Endothelial cell of umbilical vein (primary cell): Measurements from ENCODE around the gene CNTNAP2. TPM values are rescaled to one million over a fixed set of nuclear protein-coding genes. Genes with fewer than 3 reads are reported as not detected.

Source experiments
- BruUV-seq: library from RNA; stranded (reverse); fragments of 400-500 nt; replicated peaks from 2 replicates; lab custom pipeline; 2021; lab: Mats Ljungman, UMichigan
- CTCF ChIA-PET: fragments of 300-600, 350-600 bp; sonication (Branson Sonifier 250); formaldehyde crosslinking; loops from one replicate; lab custom pipeline; 2021; ENCODE audit warnings: antibody characterized with exemption, inconsistent platforms; lab: Charles Lee
- POLR2A ChIA-PET: fragments of 300-600, 350-600 bp; sonication (Branson Sonifier 250); formaldehyde crosslinking; loops from one replicate; lab custom pipeline; 2021; ENCODE audit warnings: antibody characterized with exemption, inconsistent platforms; lab: Charles Lee
- DNase-seq: peaks from one replicate; pipeline ENCODE4 v3.0.0-alpha.2; 2011; ENCODE audit warnings: low read depth, low spot score
- FAIRE-seq: peaks from 2 replicates; lab custom pipeline; 2011; peaks lifted over from hg19 to GRCh38; lab: Jason Lieb, UNC
- H2AFZ ChIP-seq: 2 replicates; pipeline ENCODE4 v1.6.0; 2012; ENCODE audit warnings: low read depth, low read length, control low read depth, inconsistent platforms
- H3K27ac ChIP-seq: 2 replicates; pipeline ENCODE4 v1.5.1; 2011; ENCODE audit warnings: low read depth, mild to moderate bottlenecking, control low read depth, low read length, moderate library complexity; ENCODE audit not compliant: insufficient read depth
- H3K27me3 ChIP-seq, 2 experiments: 2 replicates each; pipeline versions ENCODE4 v1.6.0 to v1.6.1; 2011; ENCODE audit warnings: low read length in 2 of 2, mixed read lengths in 1 of 2; ENCODE audit not compliant: control insufficient read depth in 2 of 2, insufficient read depth in 2 of 2
- H3K36me3 ChIP-seq, 2 experiments: 2 replicates in 1 of 2; 3 replicates in 1 of 2; pipeline ENCODE4 v1.5.1; 2011; ENCODE audit warnings: low read length in 2 of 2, mild to moderate bottlenecking in 1 of 2, moderate library complexity in 1 of 2; ENCODE audit not compliant: control insufficient read depth in 2 of 2, insufficient read depth in 2 of 2; ENCODE audit errors: extremely low read depth in 1 of 2
- H3K4me1 ChIP-seq: 3 replicates; pipeline ENCODE4 v1.5.1; 2011; ENCODE audit warnings: mild to moderate bottlenecking, low read length; ENCODE audit not compliant: control insufficient read depth, insufficient read depth; ENCODE audit errors: extremely low read depth
- H3K4me2 ChIP-seq: 2 replicates; pipeline ENCODE4 v1.6.1; 2011; ENCODE audit warnings: low read length, control low read depth, mixed read lengths; ENCODE audit not compliant: insufficient read depth
- H3K4me3 ChIP-seq, 3 experiments: fragments of 200-600 bp in 1 of 3; sonication (generic), shearing (Covaris generic) in 1 of 3; replicated peaks in 1 of 3; 2 replicates each; pipeline ENCODE4 v1.5.1; 2011 to 2016; ENCODE audit warnings: control low read depth in 3 of 3, low read length in 3 of 3, mild to moderate bottlenecking in 2 of 3, inconsistent platforms in 1 of 3, low read depth in 1 of 3, moderate library complexity in 1 of 3; ENCODE audit not compliant: insufficient read depth in 1 of 3
- H3K79me2 ChIP-seq: 2 replicates; pipeline ENCODE4 v1.6.0; 2012; ENCODE audit warnings: low read length, inconsistent platforms; ENCODE audit not compliant: control insufficient read depth, insufficient read depth
- H3K9ac ChIP-seq: replicated peaks from 2 replicates; pipeline ENCODE3; 2011; ENCODE audit warnings: low read length, control low read depth; ENCODE audit not compliant: insufficient read depth; ENCODE audit errors: extremely low read depth
- H3K9me1 ChIP-seq: replicated peaks from 3 replicates; pipeline ENCODE4 v1.6.0; 2011; ENCODE audit warnings: mild to moderate bottlenecking, low read length; ENCODE audit not compliant: control insufficient read depth, insufficient read depth; ENCODE audit errors: extremely low read depth
- H3K9me3 ChIP-seq: replicated peaks from 2 replicates; pipeline ENCODE4 v1.5.1; 2012; ENCODE audit warnings: low read length, inconsistent platforms; ENCODE audit not compliant: control insufficient read depth, insufficient read depth
- H4K20me1 ChIP-seq: replicated peaks from 2 replicates; pipeline ENCODE3; 2011; ENCODE audit warnings: mild to moderate bottlenecking, low read length; ENCODE audit not compliant: control insufficient read depth, insufficient read depth; ENCODE audit errors: extremely low read depth
- EZH2 ChIP-seq: IDR thresholded peaks from 2 replicates; pipeline ENCODE4 v1.6.1; 2012; ENCODE audit warnings: borderline replicate concordance, low read depth, mild to moderate bottlenecking, moderate library complexity, low read length, inconsistent platforms; ENCODE audit not compliant: severe bottlenecking
- JUN ChIP-seq: IDR thresholded peaks from 2 replicates; pipeline ENCODE4 v1.6.1; 2011; ENCODE audit warnings: borderline replicate concordance, low read depth; ENCODE audit not compliant: insufficient read length, insufficient read depth
- MAX ChIP-seq: IDR thresholded peaks from 2 replicates; pipeline ENCODE4 v1.6.1; 2011; ENCODE audit not compliant: insufficient read depth, insufficient read length
- MYC ChIP-seq: IDR thresholded peaks from one replicate; pipeline ENCODE4 v1.6.1; 2011; ENCODE audit warnings: mild to moderate bottlenecking, low read depth, low read length
- POLR2A ChIP-seq: IDR thresholded peaks from 2 replicates; pipeline ENCODE4 v1.6.1; 2012; ENCODE audit warnings: low read depth, mild to moderate bottlenecking, control low read depth, low read length
- POLR2AphosphoS5 ChIP-seq: IDR thresholded peaks from 2 replicates; pipeline ENCODE4 v1.6.1; 2012; ENCODE audit warnings: low read depth, mild to moderate bottlenecking, control low read depth, low read length, moderate library complexity; ENCODE audit not compliant: insufficient read depth
- dilution Hi-C: fragments of 300-500 bp; cut with MboI; formaldehyde crosslinking; loops from one replicate; pipeline ENCODE4 v1.15.0; 2019; ENCODE audit warnings: low sequenced_read_pairs; ENCODE audit not compliant: extremely low pct_ligation_motif_present
- intact Hi-C: fragments of 100-400 bp; cut with micrococcal nuclease; formaldehyde crosslinking; loops from one replicate; pipeline ENCODE4 v1.10.0; 2022
- polyA plus RNA-seq, 4 experiments: library from polyadenylated mRNA; depleted of rRNA in 3 of 4; stranded (reverse) in 3 of 4; unstranded in 1 of 4; fragments of >200 nt; gene quantifications; 2 replicates each; pipeline versions ENCODE4 v1.2.1 to v1.2.3, GENCODE V29; 2011 to 2012; ENCODE audit warnings: missing spikeins in 1 of 4
- total RNA-seq: library from RNA; stranded (reverse); gene quantifications from 2 replicates; pipeline ENCODE4 v1.2.3, GENCODE V29; 2021
- TF ChIP-seq, protein P1 (sequence below), 2 donors: IDR thresholded peaks; 1 replicate in 1 of 2; 2 replicates in 1 of 2; pipeline ENCODE4 v1.5.1; 2011; ENCODE audit warnings: low read length in 2 of 2, mild to moderate bottlenecking in 2 of 2, moderate library complexity in 2 of 2, control low read depth in 1 of 2, inconsistent platforms in 1 of 2, low read depth in 1 of 2; ENCODE audit not compliant: insufficient read depth in 1 of 2; ENCODE audit errors: extremely low read depth in 1 of 2

Gene CNTNAP2
- total and polyA plus RNA-seq, 2 donors (not counting 3 experiments of a cell fraction or from before 2014, with no cell fraction given): not detected

DNA sequence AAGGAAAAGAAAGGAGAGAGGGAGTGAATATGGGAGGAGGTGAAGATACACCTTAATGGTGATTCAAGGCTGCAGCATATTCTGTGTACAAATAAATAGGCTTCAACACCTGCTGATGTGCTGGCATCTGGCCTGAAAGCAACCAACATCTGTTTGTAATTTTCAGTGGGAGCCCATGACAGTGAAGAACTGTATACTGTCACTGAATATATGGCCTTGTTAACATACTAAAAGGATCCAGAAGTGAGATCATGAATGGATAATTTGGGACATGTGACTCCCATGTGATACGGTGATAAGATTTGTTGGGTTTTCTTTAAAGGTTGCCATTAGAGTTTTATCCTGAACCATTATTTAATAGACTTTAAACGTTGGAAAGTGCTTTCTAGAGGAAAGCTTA, 459.3 kb downstream of the CNTNAP2 start:
- H3K4me1 ChIP-seq: no peaks in the 10 kb centered on the region
- no TSS peak for BruUV-seq
- H3K79me2 ChIP-seq: no peaks in the 10 kb centered on the region
- H3K9me3 ChIP-seq: peaks cover 3% of the 10 kb centered on the region
- ChIA-PET POLR2A (no interaction called here), CTCF (no interaction called here)
- H4K20me1 ChIP-seq: no peaks in the 10 kb centered on the region
- H3K27ac ChIP-seq: no peak overlapping the region
- DNase-seq (no peak), FAIRE-seq (no peak)
- dilution Hi-C loops (no loop called here), intact Hi-C loops (no loop called here)
- H3K27me3 ChIP-seq: no peaks in the 10 kb centered on the region
- H3K4me3 ChIP-seq: no peak overlapping the region
- no peaks in the 10 kb centered on the region for H3K36me3 ChIP-seq
- H2AFZ ChIP-seq: no peak overlapping the region
- no peak for TF ChIP-seq POLR2A
- no peak for TF ChIP-seq EZH2
- TF ChIP-seq MAX: no peak
- no peak for TF ChIP-seq POLR2AphosphoS5
- no peaks in the 10 kb centered on the region for H3K9me1 ChIP-seq
- no peak overlapping the region for H3K4me2 ChIP-seq
- H3K9ac ChIP-seq: no peak overlapping the region

DNA sequence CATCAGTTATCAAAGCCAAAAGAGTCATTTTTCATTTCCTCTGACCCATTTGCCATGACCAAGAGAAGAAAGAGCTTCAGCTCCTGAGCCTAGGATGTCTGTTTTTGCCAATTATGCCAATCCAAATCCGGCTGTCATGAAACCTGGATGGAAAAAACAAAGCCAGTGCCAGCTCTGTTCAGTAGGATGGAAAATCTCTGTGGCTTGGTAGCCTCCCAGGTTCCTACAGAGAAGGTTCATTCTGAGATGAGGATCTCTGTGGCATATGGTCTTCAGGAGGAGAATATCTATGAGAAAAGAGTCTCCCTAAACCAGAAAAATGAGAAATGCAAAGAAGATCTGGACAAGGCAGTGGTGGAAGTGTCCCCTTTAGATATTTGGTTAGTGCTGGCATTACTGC, 475.4 kb downstream of the CNTNAP2 start:
- Histone ChIP-seq H3K4me1 (no peaks in the 10 kb centered on the region), H3K27me3 (no peaks in the 10 kb centered on the region), H3K9me1 (no peaks in the 10 kb centered on the region), H3K79me2 (no peaks in the 10 kb centered on the region), H3K36me3 (no peaks in the 10 kb centered on the region), H3K9ac (no peak overlapping the region), H2AFZ (no peak overlapping the region), H3K9me3 (peaks cover 2% of the 10 kb centered on the region), H3K4me3 (no peak overlapping the region), H4K20me1 (no peaks in the 10 kb centered on the region), H3K27ac (no peak overlapping the region), H3K4me2 (no peak overlapping the region)
- ChIA-PET CTCF (no interaction called here), POLR2A (no interaction called here)
- DNase-seq (no peak), FAIRE-seq (no peak)
- intact Hi-C loops: no loop called here
- TF ChIP-seq EZH2: no peak
- TF ChIP-seq, protein P1, sequence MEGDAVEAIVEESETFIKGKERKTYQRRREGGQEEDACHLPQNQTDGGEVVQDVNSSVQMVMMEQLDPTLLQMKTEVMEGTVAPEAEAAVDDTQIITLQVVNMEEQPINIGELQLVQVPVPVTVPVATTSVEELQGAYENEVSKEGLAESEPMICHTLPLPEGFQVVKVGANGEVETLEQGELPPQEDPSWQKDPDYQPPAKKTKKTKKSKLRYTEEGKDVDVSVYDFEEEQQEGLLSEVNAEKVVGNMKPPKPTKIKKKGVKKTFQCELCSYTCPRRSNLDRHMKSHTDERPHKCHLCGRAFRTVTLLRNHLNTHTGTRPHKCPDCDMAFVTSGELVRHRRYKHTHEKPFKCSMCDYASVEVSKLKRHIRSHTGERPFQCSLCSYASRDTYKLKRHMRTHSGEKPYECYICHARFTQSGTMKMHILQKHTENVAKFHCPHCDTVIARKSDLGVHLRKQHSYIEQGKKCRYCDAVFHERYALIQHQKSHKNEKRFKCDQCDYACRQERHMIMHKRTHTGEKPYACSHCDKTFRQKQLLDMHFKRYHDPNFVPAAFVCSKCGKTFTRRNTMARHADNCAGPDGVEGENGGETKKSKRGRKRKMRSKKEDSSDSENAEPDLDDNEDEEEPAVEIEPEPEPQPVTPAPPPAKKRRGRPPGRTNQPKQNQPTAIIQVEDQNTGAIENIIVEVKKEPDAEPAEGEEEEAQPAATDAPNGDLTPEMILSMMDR (IDR thresholded peaks at IDR 0.05; ENCODE audit: extremely low read depth in 1 of 2, insufficient read depth in 1 of 2, low read depth in 1 of 2, low read length in 2 of 2): no peak
- no peak for TF ChIP-seq MYC
- no peak for TF ChIP-seq POLR2AphosphoS5
- TF ChIP-seq JUN: no peak
- TF ChIP-seq POLR2A: no peak
- dilution Hi-C loops: no loop called here
- no TSS peak for BruUV-seq
